Measurements from ENCODE around the gene SNAPIN.
"Not testable (repeated sequence)": the region's sequence is repeated elsewhere in the genome, so short reads cannot be mapped to it uniquely, and the experiment has no call there.

The SNAPIN gene

DNA sequence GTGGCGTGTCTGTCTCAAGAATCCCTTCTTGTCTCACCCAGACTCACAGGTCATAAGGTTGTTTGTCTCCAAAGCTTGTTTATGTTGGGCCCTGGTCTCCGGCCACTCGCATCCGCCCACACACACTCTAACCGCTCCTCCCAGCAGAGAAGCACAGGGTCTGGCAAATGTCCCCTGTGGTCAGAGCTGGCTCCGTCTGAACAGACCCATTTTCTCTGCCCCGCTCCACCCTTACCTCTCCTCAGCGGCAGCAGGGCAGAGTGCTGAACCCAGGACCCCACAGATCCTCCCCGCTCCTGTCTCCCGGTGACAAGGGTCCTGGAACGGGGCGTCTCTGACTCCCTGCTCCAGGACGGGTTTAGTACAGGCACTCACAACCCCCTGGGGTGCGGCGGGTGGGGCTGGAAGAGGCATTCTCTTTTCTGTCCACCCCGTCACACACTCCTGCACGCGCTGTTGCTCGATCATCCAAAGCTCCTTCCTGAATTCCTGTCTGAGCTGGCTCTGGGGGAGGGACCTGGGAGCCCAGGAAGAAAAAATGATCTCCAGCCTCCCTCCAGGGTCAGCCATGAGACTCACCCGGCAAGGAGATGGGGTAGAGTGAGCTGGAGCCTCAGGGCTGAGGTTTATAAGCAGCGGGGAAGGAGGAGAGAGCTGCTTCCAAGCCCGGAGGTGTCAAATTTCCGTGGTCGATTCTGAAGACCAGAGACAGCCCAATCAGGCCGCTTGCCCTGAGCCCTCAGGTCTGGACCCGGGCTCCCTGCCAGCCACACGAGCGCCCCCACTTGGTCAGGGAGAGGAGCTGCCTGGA is 31.4 kb upstream of the SNAPIN start, which contains the start of gene S100A13:
TSS of gene S100A13 (minus strand) at position 602 of the 811 bp plus-strand sequence. CDS start 1,033 bp downstream, outside the sequence.
- DNase-seq (ENCODE audit: low spot score): peak; percentile 76

DNA sequence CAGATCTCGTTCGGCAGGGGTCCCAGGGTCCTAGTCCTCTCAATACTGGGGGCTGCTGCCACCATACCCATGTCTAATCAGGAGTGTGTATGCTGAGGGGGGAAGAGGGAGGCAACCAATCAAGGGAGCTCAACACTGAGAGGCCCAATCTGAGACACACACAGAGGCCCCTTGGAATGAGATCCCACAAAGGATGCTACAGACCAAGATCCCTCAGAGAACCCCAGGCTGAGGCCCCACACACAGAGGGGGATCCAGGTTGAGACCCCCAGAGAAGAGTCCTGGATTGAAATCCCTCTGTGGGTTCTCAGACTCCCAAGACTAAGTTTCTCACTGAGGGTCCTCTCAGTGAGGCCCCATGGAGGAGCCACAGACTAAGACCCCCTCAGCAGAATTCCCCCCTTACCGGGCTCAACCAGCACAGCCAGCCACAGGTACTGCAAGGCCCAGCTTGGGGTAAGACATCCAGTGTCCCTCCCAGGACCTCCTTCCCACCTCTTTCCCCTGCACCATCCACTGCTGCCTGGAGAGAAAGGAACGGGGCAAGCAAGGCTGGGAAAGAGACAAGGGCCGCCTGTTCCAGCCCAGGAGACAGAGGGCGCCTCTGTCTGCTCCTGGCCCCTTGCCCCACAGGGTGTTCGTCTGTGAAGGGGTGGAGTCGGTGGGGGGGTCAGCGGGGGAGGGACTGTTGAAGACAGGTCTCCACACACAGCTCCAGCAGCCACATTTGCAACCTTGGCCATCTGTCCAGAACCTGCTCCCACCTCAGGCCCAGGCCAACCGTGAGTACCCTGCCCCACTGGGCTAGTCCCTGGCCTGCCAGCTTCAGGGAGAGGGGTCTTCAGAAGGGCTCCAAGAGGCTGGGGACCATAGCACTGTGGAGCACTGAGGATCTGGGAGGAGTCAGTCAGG is 30.5 kb upstream of the SNAPIN start, which contains the start of gene S100A1:
TSS of gene S100A1 (plus strand) at position 720 of the 912 bp plus-strand sequence. CDS start 2,088 bp downstream, outside the sequence.
- no peak for DNase-seq (ENCODE audit: low spot score)

DNA sequence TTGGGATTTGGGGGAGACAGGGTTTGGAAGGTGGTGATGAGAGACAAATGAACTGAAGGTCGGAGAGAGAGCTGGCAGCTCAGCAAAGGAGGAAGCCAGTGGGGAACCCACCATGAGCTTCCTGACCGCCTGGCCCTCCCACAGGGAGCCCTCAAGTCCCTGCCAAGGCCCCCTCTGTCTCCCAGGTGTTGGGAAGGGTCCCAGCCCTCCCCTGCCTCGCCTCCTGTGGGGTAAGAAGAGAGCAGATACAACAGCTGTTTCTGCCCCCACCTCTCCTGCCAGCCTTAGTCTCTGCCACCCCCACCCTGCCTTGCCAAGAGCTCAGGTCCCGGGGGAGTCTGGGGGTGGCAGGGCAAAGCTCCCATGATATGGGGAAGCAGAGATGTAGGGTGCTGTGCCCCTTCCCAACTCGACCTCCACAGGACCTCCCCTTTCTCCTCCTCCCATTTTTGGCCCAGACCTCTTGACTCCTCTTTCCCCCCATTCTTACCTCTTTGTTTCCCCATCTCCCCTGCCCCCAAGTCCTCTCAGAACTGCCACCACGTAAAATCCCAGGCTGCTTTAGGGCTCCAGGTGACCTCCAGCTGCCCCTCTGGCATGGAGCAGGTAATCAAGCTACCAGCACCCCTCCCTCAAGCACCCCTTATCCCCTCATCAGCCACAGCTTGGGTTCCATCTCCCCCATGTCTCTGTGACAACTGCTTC is 29.7 kb upstream of the SNAPIN start:
- no peak for DNase-seq (ENCODE audit: low spot score)

DNA sequence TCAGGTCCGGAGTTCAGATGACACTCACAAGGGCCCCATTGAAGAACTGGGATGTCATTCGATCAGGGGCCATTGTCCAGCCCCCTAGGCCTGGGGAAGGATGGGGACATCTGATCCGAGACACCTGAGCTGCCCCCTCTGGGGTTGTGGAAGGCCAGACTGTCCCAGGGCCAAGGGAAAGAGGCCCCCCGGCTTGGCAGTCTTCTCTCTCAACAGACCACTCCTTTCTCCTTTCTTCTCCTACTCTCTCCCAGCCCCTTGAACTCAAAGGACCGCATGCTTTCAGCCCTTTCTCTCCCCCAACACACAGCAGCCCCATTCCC is 29.2 kb upstream of the SNAPIN start:
- DNase-seq (ENCODE audit: low spot score): no peak

DNA sequence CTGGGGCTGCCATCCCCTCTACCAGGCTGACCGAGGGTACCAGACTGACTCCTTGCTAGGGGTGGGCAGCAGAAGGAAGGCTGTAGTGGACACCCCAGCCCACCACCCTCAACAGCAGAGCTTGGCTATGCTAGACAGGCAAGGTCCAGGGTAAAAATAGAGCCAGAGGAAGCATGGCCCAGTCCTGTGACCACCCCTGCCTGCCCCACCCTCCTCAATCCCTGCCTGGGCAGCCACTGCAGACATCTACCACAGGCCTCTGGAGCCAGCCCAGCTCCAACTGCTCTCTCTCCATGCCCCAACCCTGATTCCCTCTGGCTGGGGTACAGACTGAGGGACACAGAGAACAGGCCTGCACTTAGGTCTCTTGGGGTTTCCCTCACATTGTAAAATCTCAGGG is 28.5 kb upstream of the SNAPIN start:
- DNase-seq (ENCODE audit: low spot score): no peak

DNA sequence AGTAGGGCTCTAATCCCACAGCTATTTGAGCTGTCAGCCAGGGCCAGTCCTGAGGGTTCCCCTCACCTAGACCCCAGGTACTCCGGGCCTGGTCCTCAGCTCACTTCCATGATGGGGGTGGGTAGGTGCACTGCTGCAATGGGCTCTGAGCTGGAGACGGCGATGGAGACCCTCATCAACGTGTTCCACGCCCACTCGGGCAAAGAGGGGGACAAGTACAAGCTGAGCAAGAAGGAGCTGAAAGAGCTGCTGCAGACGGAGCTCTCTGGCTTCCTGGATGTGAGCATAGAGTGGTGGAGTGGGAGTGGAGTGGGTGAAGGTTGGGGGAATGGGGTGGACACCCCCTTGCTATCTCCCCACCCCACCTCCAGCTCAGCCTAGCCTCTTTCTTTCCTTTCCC is 28.1 kb upstream of the SNAPIN start:
- DNase-seq (ENCODE audit: low spot score): no peak

DNA sequence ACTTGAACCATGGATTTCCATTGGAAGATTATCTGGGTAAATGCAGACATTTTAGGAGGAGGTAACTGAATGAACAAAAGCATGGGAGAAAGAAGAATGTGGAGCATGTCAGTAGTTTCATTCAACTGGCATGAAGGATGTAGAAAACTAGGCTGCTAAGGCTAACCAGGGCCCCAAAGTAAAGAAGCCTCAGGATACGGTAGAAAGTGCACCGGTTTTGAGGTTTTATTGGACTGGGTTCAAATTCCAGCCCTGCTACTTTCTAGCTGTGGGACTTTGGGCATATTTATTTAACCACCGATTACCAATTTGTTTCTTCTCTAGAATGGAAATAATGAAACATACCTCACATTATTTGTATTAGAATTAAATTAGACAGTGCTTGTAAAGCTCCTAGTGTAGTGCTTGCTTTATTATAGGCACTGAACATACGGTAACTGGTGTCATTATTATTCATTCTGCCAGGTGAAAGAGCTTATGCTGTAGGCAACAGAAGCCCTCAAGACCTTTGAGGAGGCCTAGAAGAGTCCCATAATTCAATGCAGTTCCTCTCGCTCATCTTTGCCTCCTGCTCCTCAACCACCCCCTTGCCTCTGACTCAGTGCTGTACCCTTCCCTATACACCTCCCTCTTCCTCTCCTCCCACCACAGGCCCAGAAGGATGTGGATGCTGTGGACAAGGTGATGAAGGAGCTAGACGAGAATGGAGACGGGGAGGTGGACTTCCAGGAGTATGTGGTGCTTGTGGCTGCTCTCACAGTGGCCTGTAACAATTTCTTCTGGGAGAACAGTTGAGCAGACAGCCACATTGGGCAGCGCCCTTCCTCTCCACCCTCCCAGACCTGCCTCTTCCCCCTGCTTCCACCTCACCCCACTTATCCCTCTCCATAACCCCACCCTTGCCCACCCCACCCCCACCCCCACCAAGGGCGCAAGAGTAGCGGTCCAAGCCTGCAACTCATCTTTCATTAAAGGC is 27.2 kb upstream of the SNAPIN start:
- no peak for DNase-seq (ENCODE audit: low spot score)

DNA sequence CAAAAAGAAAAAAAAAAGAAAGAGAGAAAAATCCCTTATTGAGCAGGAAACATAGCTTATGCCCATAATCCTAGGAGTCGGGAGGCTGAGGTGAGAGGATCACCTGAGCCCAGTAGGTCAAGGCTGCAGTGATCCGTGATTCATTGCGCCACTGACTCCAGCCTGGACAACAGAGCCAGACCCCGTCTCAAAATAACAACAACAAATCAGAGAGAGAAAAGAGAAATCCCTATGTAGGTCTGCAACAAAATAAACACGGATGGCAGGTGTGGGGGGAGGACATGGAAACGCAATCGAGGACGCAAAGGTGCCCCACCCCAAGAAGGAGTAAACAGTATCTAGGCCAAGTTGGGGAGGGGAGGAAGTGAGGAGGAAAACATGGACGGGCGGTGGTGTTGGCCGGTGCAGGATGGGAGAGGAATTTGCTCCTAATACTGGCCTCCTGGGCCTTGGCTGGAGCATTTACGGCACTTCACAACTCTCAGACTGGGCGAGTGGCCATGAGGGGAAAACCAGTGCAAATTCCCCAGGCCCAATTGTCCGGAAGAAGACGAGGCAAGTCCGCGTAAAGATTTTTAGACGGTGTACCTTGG is 25.2 kb upstream of the SNAPIN start:
- DNase-seq (ENCODE audit: low spot score): peak; percentile 41

DNA sequence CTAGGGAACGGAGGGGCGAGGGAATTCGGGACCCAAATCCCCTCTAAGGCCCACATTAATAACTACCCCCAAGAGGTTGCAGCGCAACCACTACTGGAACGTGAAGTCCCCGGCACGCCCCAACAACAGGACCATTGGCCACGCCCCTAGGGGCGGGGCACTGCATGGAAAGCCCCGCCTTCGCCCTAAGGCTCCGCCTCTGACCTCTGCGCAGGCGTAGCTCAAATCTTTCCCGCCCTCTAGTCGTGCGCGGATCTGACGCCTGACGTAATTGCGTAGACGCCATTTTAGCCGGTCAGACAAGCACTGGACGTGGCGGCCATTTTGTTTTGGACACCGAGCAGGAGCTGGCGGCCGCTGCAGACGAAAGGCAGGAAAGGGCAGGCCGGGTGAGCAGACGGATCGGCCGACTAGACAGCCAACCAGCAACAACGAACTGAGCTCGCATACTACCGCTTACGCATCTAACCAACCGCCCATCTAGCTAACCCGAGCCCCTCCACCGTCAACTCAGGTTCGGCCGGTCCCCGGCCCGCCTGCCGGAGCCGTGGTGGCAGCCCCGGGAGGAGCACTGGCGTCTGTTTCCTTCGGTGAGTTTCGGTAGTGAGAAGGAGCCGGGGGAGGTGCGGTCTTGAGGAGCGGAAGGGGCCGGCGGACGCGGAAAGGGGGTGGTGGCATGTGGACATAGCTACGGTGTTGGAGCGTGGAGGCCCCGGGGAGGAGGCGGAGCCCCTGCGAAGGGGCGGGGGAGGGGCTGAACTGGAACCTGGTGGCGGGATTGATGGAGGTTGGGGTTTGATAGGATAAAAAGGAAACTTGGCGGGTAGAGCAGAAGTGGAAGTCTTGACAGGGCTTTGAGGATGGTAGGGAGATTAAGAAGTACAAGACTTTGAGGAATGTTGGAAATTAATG is 24.5 kb upstream of the SNAPIN start, which contains the start of gene CHTOP:
TSS of gene CHTOP (plus strand) at position 313 of the 912 bp plus-strand sequence. CDS start 2,523 bp downstream, outside the sequence.
- DNase-seq (ENCODE audit: low spot score): peak; percentile 99

DNA sequence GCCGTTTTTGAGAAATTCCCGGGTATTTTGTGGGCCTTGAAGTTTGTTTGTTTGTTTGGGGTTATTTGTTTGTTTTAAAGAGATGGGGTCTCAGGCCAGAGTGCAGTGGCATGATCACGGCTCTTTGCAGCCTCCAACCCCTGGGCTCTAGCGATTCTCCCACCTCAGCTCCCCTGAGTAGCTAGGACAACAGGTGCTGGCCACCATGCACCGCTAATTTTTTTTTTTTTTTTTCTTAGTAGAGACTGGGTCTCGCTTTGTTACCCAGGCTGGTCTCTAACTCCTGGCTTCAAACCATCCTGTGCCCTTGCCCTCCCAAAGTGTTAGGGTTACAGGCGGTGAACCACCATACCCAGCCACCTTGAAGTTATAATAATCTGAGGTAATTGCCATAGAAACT is 22.6 kb upstream of the SNAPIN start:
- no peak for DNase-seq (ENCODE audit: low spot score)

DNA sequence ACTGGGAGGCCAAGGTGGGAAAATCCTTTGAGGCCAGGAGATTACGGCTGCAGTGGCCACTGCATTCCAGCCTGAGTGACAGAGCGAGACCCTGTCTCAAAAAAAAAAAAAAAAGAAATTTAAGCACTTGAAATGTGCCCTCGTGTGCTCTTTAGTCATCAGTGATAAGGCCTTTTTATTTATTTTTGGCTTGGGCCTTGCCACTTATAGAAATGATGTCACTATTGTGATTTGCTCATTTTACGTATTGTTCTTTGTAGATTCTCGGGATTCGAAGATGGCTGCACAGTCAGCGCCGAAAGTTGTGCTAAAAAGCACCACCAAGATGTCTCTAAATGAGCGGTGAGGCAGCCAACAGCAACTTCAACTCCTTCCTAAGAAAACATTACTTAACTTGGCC is 22.2 kb upstream of the SNAPIN start:
- DNase-seq (ENCODE audit: low spot score): no peak

DNA sequence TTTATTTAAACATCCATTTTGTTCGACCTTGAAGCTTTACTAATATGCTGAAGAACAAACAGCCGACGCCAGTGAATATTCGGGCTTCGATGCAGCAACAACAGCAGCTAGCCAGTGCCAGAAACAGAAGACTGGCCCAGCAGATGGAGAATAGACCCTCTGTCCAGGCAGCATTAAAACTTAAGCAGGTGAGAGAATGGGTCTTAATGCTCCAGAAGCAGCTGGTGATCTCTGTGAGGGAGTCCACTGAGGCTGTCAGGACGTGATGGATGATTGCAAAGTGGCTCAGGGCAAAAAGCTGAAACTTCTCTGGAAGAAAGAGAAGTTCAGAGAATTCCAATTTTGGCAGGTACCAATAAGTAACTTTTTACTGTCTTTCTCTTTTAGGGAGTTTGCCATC is 20.2 kb upstream of the SNAPIN start:
- no peak for DNase-seq (ENCODE audit: low spot score)

DNA sequence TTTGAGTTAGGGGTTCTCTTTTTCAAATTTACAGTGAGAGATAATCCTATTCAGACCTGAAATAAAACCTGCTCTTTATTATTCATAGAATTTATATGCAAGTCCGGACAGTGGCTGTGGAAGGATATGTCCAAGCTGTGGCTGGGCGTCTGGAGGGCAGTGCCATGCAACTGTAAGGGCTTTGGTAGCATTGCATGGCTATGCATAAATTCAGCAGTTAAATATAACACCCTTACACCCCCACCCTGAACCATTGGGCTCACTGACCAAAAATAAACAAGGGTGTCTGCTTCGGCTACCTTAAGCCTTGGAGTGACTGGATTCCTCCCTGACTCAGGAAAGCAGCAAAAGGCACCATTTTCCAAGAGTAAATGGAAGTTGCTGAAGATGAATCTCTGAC is 19.2 kb upstream of the SNAPIN start:
- no peak for DNase-seq (ENCODE audit: low spot score)

DNA sequence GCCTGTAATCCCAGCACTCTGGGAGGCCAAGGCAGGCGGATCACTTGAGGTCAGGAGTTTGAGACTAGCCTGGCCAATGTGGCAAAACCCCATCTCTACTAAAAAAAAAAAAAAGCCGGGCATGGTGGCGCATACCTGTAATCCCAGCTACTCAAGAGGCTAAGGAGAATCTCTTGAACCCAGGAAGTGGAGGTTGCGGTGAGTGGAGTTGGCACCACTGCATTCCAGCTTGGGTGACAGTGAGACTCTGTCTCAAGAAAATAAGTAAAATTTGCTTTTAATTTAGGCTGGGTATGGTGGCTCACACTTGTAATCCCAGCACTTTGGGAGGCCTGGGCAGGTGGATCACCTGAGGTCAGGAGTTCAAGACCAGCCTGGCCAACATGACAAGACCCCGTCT is 18.3 kb upstream of the SNAPIN start:
- not testable (repeated sequence) for DNase-seq (ENCODE audit: low spot score)

DNA sequence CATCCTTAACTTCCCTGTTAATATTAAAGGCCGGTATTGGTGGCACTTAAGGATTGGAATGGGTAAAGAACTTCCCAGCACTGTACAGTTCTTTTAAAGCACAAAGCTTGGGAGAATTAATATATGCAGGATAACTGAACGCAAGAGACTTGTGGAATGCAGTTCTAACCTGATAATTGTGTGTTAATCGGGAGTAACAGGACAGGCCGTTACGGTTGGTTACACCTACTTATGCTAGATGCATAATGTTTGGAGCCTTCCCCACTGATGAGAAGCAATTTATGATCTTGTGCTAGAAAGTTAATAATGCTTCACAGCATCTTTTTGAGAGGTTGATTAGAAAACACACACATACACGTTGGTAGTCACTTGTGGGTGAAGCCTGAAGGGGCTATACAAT is 17.6 kb upstream of the SNAPIN start:
- no peak for DNase-seq (ENCODE audit: low spot score)

DNA sequence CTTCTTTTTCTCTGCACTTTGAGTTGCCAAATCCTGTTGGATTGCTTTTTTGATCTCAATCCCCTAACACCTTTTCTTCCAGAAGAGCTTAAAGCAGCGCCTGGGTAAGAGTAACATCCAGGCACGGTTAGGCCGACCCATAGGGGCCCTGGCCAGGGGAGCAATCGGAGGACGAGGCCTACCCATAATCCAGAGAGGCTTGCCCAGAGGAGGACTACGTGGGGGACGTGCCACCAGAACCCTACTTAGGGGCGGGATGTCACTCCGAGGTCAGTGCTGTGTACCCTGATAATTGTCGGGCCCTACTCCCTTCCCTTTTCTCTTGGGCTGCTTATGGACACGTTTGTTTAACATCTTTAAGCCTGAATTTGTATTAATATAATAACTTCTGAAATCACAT is 16.3 kb upstream of the SNAPIN start:
- DNase-seq (ENCODE audit: low spot score): no peak

DNA sequence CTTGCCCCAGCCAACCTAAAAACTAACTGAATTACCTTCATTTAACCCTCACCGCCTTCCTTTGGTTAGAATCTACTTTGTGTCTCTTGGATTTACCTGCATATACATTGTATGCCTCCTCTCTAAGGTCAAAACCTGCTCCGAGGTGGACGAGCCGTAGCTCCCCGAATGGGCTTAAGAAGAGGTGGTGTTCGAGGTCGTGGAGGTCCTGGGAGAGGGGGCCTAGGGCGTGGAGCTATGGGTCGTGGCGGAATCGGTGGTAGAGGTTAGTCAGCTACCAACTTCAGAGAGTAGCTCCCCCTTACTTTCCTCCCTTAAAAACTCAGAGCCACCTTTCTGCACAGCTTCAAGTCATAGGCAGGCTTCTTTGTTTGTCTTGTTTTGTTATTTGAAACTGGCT is 15.4 kb upstream of the SNAPIN start:
- DNase-seq (ENCODE audit: low spot score): no peak

DNA sequence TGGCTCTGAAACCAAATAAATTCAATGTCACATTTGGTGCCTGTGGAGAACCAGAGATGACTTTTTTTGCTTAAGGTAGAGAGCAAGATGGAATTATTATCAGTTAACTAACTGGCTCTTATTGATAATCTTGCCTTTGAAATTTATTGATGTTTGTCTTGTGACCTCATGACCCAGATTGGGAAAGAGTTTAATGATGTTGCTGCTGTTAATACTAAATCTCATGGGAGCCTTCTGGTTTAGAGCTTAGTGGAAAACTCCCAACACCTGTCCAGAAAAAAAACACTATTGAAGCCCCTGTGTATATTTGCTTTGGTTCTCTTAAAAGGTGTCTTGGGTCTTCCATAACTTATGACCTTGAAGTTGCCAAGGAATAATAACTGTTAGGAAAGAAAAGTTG is 14.7 kb upstream of the SNAPIN start:
- DNase-seq (ENCODE audit: low spot score): no peak

DNA sequence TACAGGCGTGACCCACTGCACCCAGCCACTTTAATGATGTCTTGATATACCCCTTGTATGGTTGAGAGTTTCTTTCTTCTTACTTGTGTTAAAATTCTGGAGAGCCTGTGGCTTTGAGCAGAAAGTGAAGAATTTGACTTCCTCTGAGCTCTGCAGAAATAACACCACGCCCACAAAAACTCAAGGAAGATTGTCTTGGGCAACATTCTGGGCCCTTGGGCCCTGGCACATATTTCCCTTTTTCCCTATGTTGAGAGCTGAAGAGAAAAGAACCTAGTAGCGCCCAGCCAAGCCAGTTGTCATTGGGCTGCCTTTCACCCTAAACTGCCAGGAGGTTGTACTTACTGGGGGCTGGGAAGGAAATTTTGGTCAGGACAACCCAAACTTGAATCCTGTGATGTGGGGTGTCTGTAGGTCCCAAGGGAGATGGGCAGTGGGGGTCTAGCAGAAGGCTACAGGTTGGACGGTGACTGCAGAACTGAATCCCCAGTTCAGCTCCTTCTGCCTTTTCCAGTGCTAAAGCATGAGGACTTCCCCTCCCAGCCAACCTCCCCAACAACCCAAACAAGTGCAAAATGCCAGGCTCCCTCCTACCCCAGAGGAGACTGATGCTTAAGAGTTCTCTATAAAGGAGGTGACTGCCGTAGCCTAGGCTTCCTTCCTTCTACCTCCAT is 11.7 kb upstream of the SNAPIN start:
- no peak for DNase-seq (ENCODE audit: low spot score)

Data from LoVo (cell line).